Measurements from ENCODE around the gene LRP1B.

DNA sequence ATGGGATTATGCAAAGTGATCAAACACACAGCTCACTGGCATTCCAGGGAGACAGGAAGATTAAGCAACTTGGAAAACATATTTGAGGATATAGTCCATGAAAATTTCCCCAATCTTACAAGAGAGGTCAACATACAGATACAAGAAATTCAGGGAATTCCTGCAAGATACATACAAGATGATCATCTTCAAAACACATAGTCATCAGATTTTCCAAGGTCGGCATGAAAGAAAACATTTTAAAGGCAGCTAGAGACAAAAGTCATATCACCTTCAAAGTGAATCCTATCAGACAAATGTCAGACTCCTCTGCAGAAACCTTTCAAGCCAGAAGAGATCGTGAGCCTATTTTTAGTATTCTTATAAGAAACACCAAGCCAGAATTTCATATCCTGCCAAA lies 1188.5 kb downstream of the LRP1B start:
- TF ChIP-seq CTCF (conservative IDR thresholded peaks at IDR 0.05; ENCODE audit: low read length) = no peak
- TF ChIP-seq EZH2phosphoT487 (IDR thresholded peaks at IDR 0.05; ENCODE audit: borderline replicate concordance) = no peak
